Jurkat, Clone E6-1 (cell line): ENCODE data around the gene LARP1.

Experiments used
- DNase-seq: peaks from one replicate; pipeline ENCODE4 v3.0.0-alpha.2; 2011; ENCODE audit warnings: low read depth, low spot score
- H3K4me3 ChIP-seq: 2 replicates; pipeline ENCODE4 v1.5.1; 2011; ENCODE audit warnings: mild to moderate bottlenecking, low read length, control low read depth, moderate library complexity

Gene LARP1

DNA sequence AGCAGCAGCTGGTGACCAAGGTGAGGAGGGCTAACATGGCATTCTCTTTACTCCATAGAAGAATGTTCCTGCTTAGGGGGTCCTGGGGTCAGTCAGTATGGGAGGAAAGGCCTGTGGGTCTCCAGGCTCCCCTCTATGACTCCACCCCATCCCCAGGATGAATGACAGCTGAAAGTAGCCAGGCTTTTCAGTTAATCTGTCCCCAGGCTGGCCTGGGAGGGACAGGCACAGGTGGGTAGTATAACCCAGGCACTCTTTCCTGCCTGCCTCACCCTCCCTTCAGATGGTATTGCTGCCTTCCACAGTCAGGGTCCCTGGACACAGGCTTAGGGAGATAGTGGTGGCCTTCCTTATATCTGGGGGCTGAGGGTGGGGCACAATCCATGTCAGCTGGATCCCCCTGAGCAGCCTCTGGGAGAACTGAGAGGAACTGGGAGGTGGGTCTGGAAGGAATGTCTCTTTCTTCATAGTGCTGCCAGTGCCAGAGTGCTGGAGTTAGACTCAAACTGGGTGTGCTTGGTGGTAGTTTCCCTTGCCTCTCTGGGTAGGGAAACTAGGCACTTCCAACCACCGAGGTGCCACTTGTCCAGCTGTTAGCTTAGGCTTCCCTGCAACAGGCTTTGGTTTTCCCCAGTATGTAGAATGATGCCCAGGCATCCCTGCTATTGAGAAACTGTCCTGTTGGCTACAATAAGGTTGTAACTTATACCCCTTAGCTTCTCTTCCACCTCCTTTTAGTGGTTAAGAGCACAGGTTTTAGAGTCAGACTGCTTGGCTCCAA is 27.8 kb downstream of the LARP1 start:
- no peak overlapping the region for H3K4me3 ChIP-seq
- DNase-seq = no peak

- no peak for DNase-seq
- no peak overlapping the region for H3K4me3 ChIP-seq
Observed at GRCh38 chr5:154783774-154784460, 28.7 kb downstream of the LARP1 start.

DNA sequence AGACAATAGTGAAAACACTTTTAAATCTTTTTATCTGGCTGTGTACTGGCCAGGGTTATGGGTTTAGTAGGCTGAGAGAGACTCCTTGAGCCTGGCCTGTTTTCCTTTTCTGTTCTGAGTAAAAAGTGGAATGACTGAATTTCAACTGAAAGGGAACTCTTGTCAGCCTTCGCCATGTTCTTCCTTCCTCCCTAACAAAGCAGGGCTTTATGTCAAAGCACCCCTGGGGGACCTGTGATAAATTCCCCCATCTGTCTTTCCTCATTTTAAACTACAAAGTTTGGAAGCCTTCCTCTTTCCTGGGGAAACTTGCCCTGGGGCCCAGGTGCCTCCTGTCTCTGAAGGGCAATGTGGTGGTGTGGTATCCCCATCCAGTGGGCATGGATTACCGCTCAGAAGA is 29.7 kb downstream of the LARP1 start:
- DNase-seq = no peak
- H3K4me3 ChIP-seq = no peak overlapping the region

DNA sequence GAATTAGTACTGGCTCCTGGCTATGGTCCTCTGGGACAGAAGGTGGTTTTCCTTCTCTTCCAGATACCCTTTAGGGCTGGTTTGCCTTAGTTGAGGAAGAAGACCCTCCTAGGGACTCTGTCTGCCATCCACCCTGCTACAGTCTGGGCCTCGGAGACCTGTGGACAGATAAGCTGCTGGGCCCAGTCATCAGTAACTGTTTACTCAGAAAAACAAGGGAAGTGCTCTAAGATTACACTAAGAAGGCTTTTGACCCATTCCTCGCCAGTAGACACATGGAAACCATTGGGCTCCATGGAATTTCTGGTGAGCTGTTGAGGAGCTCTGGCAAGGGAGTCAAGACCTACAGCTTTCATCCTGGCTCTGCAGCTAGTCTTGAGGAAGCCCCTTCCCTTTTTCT is 31.2 kb downstream of the LARP1 start:
- DNase-seq = no peak
- no peak overlapping the region for H3K4me3 ChIP-seq

DNA sequence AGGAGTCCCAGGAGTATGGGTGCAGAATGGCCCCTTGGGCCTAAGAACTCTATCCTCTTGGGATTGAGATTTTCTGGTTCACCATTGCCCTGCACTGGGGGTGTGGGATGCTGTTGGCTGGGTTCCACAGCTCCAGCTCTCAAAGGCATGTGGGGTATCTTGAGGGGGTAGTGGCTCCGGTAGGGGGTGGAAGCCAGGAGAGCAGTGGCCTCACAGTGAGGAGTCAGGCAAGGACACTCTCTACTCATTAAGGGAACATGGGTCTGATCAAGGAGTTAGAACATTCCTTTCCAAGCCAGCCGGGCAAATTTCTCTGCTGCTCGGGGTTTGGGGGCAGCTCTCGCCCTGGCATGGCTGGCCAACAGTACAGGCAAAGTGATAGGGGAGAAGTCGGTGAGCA is 33.0 kb downstream of the LARP1 start:
- no peak overlapping the region for H3K4me3 ChIP-seq
- no peak for DNase-seq

DNA sequence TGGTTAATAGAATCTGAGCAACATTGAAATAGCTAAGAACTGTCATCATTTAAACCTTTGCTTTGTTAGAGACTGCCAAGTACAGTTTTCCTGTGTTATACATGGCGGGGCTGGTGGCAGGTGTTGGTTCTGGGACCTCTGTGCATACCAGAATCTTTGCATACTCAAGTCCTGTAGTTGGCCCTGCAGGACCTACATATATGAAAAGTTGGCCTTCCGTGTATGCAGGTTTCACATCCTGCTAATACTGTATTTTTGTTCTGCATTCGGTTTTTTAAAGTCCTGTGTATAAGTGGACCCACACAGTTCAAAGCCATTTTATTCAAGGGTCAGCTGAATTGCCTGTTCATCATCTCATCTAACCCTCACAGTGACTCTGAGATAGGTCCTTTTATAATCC is 36.4 kb downstream of the LARP1 start:
- DNase-seq = no peak
- no peak overlapping the region for H3K4me3 ChIP-seq

DNA sequence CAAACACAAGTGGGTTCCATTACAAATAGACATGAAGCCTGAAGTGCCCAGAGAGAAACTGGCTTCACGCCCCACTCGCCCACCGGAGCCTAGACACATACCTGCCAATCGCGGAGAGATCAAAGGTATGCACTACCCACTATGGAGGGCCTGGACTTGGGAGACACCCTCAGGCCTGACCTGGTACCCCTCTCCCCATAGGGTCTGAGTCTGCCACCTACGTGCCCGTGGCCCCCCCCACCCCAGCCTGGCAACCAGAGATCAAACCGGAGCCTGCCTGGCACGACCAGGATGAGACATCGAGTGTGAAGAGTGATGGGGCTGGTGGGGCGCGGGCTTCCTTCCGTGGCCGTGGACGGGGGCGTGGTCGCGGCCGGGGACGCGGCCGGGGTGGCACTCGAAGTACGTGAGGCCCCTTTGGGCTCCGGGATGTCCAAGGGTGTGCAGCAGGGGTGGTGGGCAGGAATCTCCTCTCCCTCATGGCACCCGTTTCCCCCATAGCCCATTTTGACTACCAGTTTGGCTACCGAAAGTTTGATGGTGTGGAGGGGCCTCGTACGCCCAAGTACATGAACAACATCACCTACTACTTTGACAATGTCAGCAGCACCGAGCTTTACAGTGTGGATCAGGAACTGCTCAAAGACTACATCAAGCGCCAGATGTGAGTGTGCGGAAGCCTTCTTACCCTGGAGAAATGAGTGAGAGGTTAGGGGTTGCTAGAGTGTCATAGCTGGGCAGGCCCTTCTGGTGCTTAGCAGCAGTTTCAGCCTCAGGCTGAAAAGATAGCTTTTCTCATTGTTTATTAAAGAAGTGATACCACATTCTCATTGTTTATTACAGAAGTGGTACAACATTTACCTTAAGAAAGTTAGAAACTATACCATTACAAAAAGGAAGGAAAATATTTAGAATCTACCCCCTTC is 38.7 kb downstream of the LARP1 start:
- H3K4me3 ChIP-seq = no peak overlapping the region
- DNase-seq = no peak

GRCh38 chr5:154794525-154795234 is 39.5 kb downstream of the LARP1 start:
- no peak for DNase-seq
- no peak overlapping the region for H3K4me3 ChIP-seq

DNA sequence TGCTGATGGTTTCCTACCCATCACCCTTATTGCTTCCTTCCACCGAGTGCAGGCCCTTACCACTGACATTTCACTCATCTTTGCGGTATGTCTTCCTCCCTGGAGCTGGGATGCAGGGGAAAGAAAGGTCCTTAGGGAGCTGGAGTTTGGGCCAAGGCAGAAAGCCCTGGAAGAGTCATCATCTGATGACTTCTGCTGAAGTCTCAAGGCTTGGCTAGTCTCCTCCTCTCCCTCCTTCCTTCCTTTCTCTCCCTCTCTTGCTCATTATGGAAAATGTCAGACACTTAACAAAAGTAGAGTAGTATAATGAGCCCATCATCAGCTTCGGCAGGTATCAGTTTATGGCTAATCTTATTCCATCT is 40.0 kb downstream of the LARP1 start:
- H3K4me3 ChIP-seq = no peak overlapping the region
- no peak for DNase-seq

GRCh38 chr5:154797762-154798161 is 42.6 kb downstream of the LARP1 start:
- no peak overlapping the region for H3K4me3 ChIP-seq
- DNase-seq = no peak

GRCh38 chr5:154800582-154800981 is 45.4 kb downstream of the LARP1 start:
- no peak overlapping the region for H3K4me3 ChIP-seq
- DNase-seq = no peak

GRCh38 chr5:154801083-154801482 is 45.9 kb downstream of the LARP1 start:
- H3K4me3 ChIP-seq = no peak overlapping the region
- DNase-seq = no peak

DNA sequence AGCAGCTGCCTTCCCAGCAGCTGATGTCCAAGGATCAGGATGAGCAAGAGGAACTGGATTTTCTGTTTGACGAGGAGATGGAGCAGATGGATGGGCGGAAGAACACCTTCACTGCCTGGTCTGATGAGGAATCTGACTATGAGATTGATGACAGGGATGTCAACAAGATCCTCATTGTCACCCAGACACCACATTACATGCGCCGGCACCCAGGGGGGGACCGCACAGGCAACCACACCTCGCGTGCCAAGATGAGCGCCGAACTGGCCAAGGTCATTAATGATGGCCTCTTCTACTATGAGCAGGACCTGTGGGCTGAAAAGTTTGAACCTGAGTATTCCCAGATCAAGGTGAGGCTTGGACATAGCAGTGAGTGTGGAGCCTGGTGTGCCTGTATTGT is 46.9 kb downstream of the LARP1 start:
- no peak overlapping the region for H3K4me3 ChIP-seq
- no peak for DNase-seq

GRCh38 chr5:154806176-154806575 is 51.0 kb downstream of the LARP1 start:
- DNase-seq = no peak
- no peak overlapping the region for H3K4me3 ChIP-seq

DNA sequence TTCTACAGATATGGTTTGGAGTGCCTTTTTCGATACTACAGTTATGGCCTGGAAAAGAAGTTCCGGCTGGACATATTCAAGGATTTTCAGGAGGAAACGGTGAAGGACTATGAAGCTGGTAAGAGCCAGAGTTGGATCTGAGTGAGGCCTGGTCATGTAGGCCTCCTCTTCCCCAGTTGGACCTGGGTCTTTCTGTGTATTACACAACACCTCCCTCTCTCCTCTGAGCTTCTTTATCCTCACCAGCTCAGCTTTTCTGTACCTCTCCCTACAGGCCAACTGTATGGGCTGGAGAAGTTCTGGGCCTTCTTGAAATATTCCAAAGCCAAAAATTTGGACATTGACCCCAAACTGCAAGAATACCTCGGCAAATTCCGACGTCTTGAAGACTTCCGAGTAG is 56.1 kb downstream of the LARP1 start:
- H3K4me3 ChIP-seq = no peak overlapping the region

GRCh38 chr5:154811653-154812465 is 56.7 kb downstream of the LARP1 start:
- H3K4me3 ChIP-seq = no peak overlapping the region
- peak; percentile 46 for DNase-seq

More for the DNA sequence above, 56.1 kb downstream of the LARP1 start:
- DNase-seq = no peak

- no peak for DNase-seq
- H3K4me3 ChIP-seq = no peak overlapping the region
Observed at GRCh38 chr5:154813158-154813557, 58.0 kb downstream of the LARP1 start.

GRCh38 chr5:154813736-154814135 is 58.6 kb downstream of the LARP1 start:
- DNase-seq = peak; percentile 79
- H3K4me3 ChIP-seq = no peak overlapping the region
